ENCODE results near the gene ITGB7. TPM values are rescaled to one million over a fixed set of nuclear protein-coding genes. Genes with fewer than 3 reads are reported as not detected.

ITGB7 gene, protein sequence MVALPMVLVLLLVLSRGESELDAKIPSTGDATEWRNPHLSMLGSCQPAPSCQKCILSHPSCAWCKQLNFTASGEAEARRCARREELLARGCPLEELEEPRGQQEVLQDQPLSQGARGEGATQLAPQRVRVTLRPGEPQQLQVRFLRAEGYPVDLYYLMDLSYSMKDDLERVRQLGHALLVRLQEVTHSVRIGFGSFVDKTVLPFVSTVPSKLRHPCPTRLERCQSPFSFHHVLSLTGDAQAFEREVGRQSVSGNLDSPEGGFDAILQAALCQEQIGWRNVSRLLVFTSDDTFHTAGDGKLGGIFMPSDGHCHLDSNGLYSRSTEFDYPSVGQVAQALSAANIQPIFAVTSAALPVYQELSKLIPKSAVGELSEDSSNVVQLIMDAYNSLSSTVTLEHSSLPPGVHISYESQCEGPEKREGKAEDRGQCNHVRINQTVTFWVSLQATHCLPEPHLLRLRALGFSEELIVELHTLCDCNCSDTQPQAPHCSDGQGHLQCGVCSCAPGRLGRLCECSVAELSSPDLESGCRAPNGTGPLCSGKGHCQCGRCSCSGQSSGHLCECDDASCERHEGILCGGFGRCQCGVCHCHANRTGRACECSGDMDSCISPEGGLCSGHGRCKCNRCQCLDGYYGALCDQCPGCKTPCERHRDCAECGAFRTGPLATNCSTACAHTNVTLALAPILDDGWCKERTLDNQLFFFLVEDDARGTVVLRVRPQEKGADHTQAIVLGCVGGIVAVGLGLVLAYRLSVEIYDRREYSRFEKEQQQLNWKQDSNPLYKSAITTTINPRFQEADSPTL
- total RNA-seq, result 1 to 10 TPM; 2.3 to 4.9 TPM

DNA sequence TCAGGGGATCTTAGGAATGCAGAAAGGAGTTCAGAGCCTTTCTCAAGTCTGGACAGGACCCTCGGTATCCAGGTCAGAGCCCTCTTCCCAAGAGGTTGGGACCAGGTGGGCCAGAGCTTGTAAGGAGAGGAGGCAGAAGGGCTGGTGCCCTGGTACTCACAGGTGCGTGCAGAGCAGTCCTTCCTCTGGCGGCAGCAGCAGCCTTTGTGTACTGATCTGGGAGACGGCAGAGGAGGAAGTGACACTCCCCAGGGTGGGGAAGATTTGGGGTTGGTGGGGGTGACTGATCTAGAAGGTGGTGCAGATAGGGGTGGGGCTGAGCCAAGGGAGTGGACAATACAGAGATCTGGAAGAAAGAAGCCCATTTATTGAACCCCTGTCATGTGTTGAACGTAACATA is at the start of gene ITGB7:
TSS of gene ITGB7 (minus strand) at position 210 of the 400 bp plus-strand sequence. CDS start 6,808 bp downstream, outside the sequence.
- Histone ChIP-seq H3K27ac (no peak within 1 kb of the TSS), H3K4me3 (no peak within 1 kb of the TSS), H3K9me3 (no peaks in the 10 kb centered on the region), H3K4me1 (peaks cover 8% of the 10 kb centered on the region), H3K27me3 (no peaks in the 10 kb centered on the region), H3K36me3 (replicated peaks in 1 of 2; ENCODE audit: insufficient read depth in 1 of 2, low read depth in 2 of 2) (peaks cover 0 to 6% of the 10 kb centered on the region in 2 donors)
- no peak for ATAC-seq
- WGBS, 2 donors, result 53 to 61% methylated on average over 5 of the region's 5 CpGs
- no peak for DNase-seq
- TF ChIP-seq POLR2A (IDR thresholded peaks at IDR 0.05), result no peak
- intact Hi-C loops (cut with DNase I), result no loop called here

GRCh38 chr12:53255996-53256395 is 48.9 kb upstream of the ITGB7 start:
- WGBS, 2 donors, result 78 to 83% methylated on average over 3 of the region's 3 CpGs

DNA sequence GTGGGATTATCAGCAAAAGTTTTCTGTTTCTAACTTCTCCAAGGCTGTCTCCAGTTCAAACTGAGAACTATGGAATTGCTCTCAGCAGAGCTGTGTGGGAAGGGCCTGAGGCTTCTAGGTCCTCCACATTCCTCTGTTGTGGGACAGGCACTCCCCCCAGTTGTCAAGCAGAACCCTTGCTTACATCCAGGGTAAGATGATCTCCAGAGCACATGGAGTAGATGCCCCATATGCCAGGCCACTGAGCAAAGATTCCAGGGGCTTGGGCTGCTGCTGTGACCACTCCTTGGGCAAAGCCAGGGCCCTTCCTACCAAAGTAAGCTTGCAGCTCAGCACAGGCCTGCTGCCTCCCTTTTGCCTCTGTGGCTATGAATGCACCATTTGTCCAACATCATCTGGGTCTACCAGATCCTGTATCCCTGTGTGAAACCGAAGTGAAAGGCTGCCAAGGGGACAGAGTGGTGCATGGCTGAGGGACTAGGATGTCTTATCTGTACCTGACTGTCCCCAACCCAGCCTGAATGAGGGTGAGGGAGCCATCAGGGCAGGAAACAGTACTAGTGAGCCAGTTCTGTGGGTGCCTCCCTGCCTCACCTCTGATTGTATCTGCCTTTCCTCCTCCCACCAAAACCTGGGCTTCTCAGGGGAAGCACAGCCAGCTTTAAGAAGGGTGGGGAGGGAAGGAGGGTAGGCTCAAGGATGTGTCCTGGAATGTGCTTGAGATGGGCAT is 47.9 kb upstream of the ITGB7 start:
- Histone ChIP-seq H3K27me3 (no peaks in the 10 kb centered on the region), H3K9me3 (no peaks in the 10 kb centered on the region), H3K36me3 (replicated peaks in 1 of 2; ENCODE audit: insufficient read depth in 1 of 2, low read depth in 2 of 2) (no peaks in the 10 kb centered on the region), H3K4me3 (no peak overlapping the region), H3K4me1 (peaks cover 33% of the 10 kb centered on the region), H3K27ac (no peak overlapping the region)
- no peak for TF ChIP-seq POLR2A (IDR thresholded peaks at IDR 0.05)
- TF ChIP-seq, protein P1, sequence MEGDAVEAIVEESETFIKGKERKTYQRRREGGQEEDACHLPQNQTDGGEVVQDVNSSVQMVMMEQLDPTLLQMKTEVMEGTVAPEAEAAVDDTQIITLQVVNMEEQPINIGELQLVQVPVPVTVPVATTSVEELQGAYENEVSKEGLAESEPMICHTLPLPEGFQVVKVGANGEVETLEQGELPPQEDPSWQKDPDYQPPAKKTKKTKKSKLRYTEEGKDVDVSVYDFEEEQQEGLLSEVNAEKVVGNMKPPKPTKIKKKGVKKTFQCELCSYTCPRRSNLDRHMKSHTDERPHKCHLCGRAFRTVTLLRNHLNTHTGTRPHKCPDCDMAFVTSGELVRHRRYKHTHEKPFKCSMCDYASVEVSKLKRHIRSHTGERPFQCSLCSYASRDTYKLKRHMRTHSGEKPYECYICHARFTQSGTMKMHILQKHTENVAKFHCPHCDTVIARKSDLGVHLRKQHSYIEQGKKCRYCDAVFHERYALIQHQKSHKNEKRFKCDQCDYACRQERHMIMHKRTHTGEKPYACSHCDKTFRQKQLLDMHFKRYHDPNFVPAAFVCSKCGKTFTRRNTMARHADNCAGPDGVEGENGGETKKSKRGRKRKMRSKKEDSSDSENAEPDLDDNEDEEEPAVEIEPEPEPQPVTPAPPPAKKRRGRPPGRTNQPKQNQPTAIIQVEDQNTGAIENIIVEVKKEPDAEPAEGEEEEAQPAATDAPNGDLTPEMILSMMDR (IDR thresholded peaks at IDR 0.05), result no peak
- DNase-seq, result no peak
- ATAC-seq, result no peak
- 76 to 100% methylated on average over 1 of the region's 1 CpG for WGBS, 2 donors
- intact Hi-C loops (cut with DNase I), result loop anchor here (5.0 kb wide), 2 partner anchors 37 to 43 kb away; no protein-coding TSS in a partner anchor

More at GRCh38 chr12:53255996-53256395, 48.9 kb upstream of the ITGB7 start:
- DNase-seq (no peak), ATAC-seq (no peak)
- no peak overlapping the region for H3K4me3 ChIP-seq
- no peaks in the 10 kb centered on the region for H3K9me3 ChIP-seq
- TF ChIP-seq, protein P1 (IDR thresholded peaks at IDR 0.05), result no peak
- TF ChIP-seq POLR2A (IDR thresholded peaks at IDR 0.05), result no peak
- no peaks in the 10 kb centered on the region for H3K27me3 ChIP-seq
- intact Hi-C loops (cut with DNase I), result loop anchor here (5.0 kb wide), 1 partner anchor 44 kb away; no protein-coding TSS in a partner anchor
- H3K4me1 ChIP-seq, result peaks cover 25% of the 10 kb centered on the region
- no peaks in the 10 kb centered on the region for H3K36me3 ChIP-seq (replicated peaks in 1 of 2; ENCODE audit: insufficient read depth in 1 of 2, low read depth in 2 of 2)
- no peak overlapping the region for H3K27ac ChIP-seq

- Histone ChIP-seq H3K9me3 (no peaks in the 10 kb centered on the region), H3K4me3 (no peak overlapping the region), H3K27ac (no peak overlapping the region), H3K27me3 (no peaks in the 10 kb centered on the region), H3K4me1 (peaks cover 33% of the 10 kb centered on the region), H3K36me3 (replicated peaks in 1 of 2; ENCODE audit: insufficient read depth in 1 of 2, low read depth in 2 of 2) (no peaks in the 10 kb centered on the region)
- TF ChIP-seq, protein P1 (IDR thresholded peaks at IDR 0.05), result no peak
- TF ChIP-seq POLR2A (IDR thresholded peaks at IDR 0.05), result no peak
- 88 to 91% methylated on average over 11 to 13 of the region's 13 CpGs for WGBS, 2 donors
- no peak for DNase-seq
- no peak for ATAC-seq
- intact Hi-C loops (cut with DNase I), result loop anchor here (5.0 kb wide), 1 partner anchor 39 kb away; no protein-coding TSS in a partner anchor
Measured at GRCh38 chr12:53253298-53253697, 46.2 kb upstream of the ITGB7 start.

Measured in body of pancreas (tissue), 4 donors.